ENCODE results near the gene DDRGK1. TPM values are rescaled to one million over a fixed set of nuclear protein-coding genes. Genes with fewer than 3 reads are reported as not detected.
A peak's percentile ranks its signal among the peaks of the same experiment; 100 is the strongest.

The DDRGK1 gene
- 10 to 100 TPM; 65.4 to 75.8 (median 68.9) TPM for total RNA-seq

DNA sequence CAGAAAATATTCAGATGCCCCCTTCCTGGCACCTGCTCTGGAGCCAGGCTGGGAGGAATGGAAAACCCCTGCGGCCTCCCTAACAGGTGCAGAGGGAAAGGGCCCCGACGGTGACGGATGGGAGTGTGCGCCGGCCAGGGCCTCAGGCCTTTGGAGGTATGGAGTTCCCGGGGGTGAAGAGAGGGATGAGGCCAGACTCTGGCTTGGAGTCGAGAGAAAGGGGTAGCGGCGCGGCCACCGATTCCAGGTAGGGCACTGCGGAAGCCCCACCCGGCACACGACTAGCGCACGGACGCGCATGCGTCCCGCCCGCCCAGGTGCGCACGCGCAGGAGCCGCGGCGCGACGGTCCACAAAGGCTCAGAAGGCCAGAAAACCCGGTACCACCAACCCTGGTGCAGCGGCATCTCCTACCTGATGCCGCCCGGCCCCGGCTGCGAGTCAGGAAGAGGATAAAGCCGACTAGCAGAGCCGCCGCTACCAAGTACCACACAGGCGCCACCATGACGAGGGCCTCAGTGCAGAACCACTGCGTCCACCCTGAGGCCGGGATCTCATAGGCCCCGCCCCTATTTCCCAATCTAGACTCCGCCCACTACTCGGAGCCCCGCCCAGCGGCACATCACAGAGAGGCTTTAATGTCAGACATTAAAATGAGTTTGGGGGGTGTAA, at the start of gene DDRGK1:
Gene DDRGK1, minus strand, starts transcription at position 559 of the 671 bp plus-strand sequence. Its CDS starts 55 bp downstream, at position 504.
- Mint-ChIP-seq H3K9me3 (no peaks in the 10 kb centered on the region), H3K27me3 (ENCODE audit: low read depth) (no peaks in the 10 kb centered on the region), H3K36me3 (ENCODE audit: insufficient read depth) (peaks cover 10% of the 10 kb centered on the region), H3K4me3 (peak within 1 kb of the TSS; percentile 93), H3K4me1 (ENCODE audit: low read depth) (peaks cover 15% of the 10 kb centered on the region)
- ATAC-seq: peak; percentile 87 to 90
- peak; percentile 91 for DNase-seq

DNA sequence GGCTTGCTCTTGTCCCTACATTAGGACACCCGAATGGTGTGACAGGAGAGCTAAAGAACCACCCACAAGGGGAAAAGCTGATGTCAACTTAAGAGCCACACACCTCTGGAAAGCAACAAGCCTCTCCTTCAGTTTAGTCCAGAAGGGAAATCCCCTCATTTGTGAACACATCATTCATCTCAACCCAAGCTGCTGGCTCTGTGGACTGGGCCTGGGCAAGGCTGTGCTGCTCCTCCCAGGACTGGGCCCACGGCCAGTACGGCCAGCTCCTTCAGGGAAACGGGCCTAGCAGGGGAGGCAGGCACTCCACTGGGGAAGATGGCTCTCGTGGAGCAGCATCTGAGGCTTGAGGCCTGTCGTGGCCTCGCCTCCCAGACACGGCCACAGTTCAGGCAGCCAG, 47.3 kb upstream of the DDRGK1 start:
- DNase-seq (no peak), ATAC-seq (peak in 1 of 2 donors; percentile 25)
- Mint-ChIP-seq H3K4me1 (ENCODE audit: low read depth) (peaks cover 2% of the 10 kb centered on the region), H3K27me3 (ENCODE audit: low read depth) (peaks cover 25% of the 10 kb centered on the region), H3K36me3 (ENCODE audit: insufficient read depth) (peaks cover 11% of the 10 kb centered on the region), H3K9me3 (no peaks in the 10 kb centered on the region), H3K4me3 (no peak overlapping the region)

DNA sequence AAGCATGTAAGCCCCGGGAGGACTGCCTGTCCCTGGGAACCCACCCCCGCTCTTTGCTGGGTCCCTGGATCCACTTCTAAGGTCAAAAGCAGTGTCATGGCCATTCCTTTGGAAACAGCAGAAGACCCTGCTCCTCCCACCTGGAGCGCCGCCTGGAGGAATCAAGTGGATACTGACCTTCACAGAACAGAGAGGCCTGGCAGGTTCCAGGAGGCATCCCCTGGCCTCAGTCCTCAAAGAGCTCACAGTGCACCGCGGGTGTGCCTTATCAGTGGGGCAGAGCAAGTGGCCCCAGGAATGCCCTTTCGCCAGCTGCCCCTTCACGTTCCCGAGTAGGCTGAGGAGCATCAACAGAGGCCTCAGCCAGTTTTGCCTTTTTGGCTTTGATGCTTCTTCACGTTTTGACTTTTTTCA, 45.6 kb upstream of the DDRGK1 start:
- no peak for DNase-seq

DNA sequence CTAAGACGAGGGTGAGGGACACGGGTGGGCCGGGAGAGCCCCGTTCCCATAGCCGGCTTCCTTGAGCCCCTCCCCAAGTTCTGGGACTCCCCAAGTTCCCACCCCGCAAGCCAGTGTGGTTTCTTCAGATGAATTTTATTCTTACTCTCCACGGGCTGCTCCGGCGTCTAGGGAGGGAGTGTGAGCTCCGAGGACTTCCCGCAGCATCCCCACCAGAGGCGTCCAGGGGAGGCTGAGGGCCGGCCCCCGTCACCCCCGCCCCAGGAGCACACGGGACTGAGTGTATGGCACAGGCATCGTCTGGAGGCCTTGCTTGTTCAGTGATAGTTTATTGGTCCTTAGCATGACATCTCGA, 44.5 kb upstream of the DDRGK1 start:
- Mint-ChIP-seq H3K27me3 (ENCODE audit: low read depth) (peaks cover 33% of the 10 kb centered on the region), H3K4me1 (ENCODE audit: low read depth) (peaks cover 2% of the 10 kb centered on the region), H3K4me3 (peak overlapping the region; percentile 38), H3K36me3 (ENCODE audit: insufficient read depth) (no peaks in the 10 kb centered on the region), H3K9me3 (no peaks in the 10 kb centered on the region)
- ATAC-seq: peak; percentile 27 to 29
- no peak for DNase-seq

More for the DNA sequence above, 45.6 kb upstream of the DDRGK1 start:
- Mint-ChIP-seq H3K27me3 (ENCODE audit: low read depth) (peaks cover 31% of the 10 kb centered on the region), H3K36me3 (ENCODE audit: insufficient read depth) (peaks cover 4% of the 10 kb centered on the region), H3K4me3 (no peak overlapping the region), H3K9me3 (no peaks in the 10 kb centered on the region), H3K4me1 (ENCODE audit: low read depth) (peaks cover 2% of the 10 kb centered on the region)
- no peak for ATAC-seq

DNA sequence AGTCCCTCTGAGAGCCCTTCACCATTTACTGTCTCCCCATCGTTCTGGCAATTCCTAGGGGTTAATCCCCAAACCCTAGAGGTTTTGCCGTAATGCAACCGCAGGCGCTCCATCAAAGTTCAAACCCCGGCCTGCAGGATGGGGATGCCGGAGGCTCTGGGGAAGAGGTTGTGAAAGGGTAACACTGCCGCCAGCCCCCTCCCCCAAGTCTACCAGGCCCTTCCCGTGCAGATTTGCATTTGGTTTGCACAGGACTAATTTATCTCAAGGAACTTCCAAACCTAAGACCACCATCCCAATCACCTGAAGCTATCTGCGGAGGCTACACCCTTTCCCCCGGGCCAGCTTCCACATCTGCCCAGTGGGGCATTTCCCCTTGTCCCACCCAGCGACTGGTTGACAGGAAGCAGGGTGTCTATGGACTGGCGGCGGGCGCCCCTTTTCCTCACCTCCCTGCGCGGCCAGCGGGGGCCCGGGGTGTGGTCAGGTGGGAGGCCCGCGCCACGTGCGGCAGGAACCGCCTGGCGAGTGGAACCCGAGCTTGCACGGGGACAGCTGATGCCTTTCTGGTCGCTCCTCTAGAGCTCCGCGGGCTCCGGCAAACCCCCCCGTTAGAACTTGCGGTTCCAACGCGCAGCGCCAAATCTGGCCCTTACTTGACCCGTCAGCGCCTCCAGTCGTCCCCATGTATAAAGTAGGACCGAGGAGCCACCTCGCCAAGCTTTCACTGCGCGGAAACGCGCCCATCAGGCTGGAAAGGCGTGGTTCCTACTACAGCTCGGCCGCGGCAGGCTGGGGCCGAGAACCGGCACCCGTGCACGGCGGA, 43.9 kb upstream of the DDRGK1 start:
- peak overlapping the region; percentile 38 for H3K4me3 Mint-ChIP-seq
- H3K27me3 Mint-ChIP-seq (ENCODE audit: low read depth): peaks cover 33% of the 10 kb centered on the region
- no peaks in the 10 kb centered on the region for H3K9me3 Mint-ChIP-seq

DNA sequence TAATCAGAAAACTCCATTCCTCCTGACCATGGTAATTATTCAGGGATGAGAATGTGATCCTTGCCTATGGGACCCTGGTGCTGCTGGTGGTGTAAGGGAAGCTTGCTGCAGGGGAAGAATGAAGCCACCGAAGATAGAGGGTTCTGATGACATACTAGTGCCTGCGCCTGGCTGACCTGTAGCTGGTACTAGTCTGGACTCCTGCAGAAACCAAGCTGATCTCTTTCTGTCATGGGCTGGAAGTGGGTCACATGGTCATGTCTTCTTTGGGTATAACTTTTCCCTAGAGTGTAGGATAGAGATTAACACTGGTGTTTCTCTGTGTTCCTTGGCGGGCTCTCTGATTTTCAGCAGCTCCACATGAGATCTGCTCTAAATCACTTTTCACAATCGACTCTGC, 43.2 kb upstream of the DDRGK1 start:
- DNase-seq (no peak), ATAC-seq (no peak)
- Mint-ChIP-seq H3K27me3 (ENCODE audit: low read depth) (peaks cover 33% of the 10 kb centered on the region), H3K4me3 (no peak overlapping the region), H3K9me3 (no peaks in the 10 kb centered on the region), H3K36me3 (ENCODE audit: insufficient read depth) (no peaks in the 10 kb centered on the region), H3K4me1 (ENCODE audit: low read depth) (peaks cover 2% of the 10 kb centered on the region)

More for the DNA sequence above, 43.9 kb upstream of the DDRGK1 start:
- peak; percentile 66 to 71 for ATAC-seq
- DNase-seq: no peak
- Mint-ChIP-seq H3K36me3 (ENCODE audit: insufficient read depth) (no peaks in the 10 kb centered on the region), H3K4me1 (ENCODE audit: low read depth) (peaks cover 2% of the 10 kb centered on the region)

- DNase-seq (no peak), ATAC-seq (no peak)
- Mint-ChIP-seq H3K9me3 (no peaks in the 10 kb centered on the region), H3K4me1 (ENCODE audit: low read depth) (peaks cover 2% of the 10 kb centered on the region), H3K27me3 (ENCODE audit: low read depth) (peaks cover 32% of the 10 kb centered on the region), H3K36me3 (ENCODE audit: insufficient read depth) (no peaks in the 10 kb centered on the region), H3K4me3 (no peak overlapping the region)
Observed at GRCh38 chr20:3246682-3247081, 42.2 kb upstream of the DDRGK1 start.

DNA sequence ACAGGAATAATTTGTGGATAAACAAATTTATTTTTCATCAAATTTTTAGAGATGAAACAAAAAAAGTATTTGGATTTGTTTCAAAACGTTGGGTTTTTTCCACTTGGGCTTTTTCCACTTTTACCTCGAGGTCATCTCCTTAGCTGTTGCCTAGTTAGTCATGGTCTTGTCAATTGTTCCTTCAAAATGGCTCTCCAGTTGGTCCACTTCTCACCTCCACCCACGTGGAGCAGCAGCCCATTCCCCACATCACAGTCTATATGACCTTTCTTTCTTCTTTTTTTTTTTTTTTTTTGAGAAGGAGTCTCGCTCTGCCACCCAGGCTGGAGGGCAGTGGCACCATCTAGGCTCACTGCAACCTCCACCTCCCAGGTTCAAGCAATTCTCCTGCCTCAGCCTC, 41.2 kb upstream of the DDRGK1 start:
- Mint-ChIP-seq H3K27me3 (ENCODE audit: low read depth) (peaks cover 38% of the 10 kb centered on the region), H3K4me1 (ENCODE audit: low read depth) (peaks cover 2% of the 10 kb centered on the region), H3K36me3 (ENCODE audit: insufficient read depth) (no peaks in the 10 kb centered on the region), H3K4me3 (no peak overlapping the region), H3K9me3 (no peaks in the 10 kb centered on the region)
- ATAC-seq (no peak), DNase-seq (no peak)

GRCh38 chr20:3245156-3245555, 40.7 kb upstream of the DDRGK1 start:
- DNase-seq (no peak), ATAC-seq (no peak)
- H3K27me3 Mint-ChIP-seq (ENCODE audit: low read depth): peaks cover 38% of the 10 kb centered on the region
- H3K9me3 Mint-ChIP-seq: no peaks in the 10 kb centered on the region
- peaks cover 2% of the 10 kb centered on the region for H3K4me1 Mint-ChIP-seq (ENCODE audit: low read depth)
- H3K4me3 Mint-ChIP-seq: no peak overlapping the region
- H3K36me3 Mint-ChIP-seq (ENCODE audit: insufficient read depth): no peaks in the 10 kb centered on the region

GRCh38 chr20:3244613-3245012, 40.1 kb upstream of the DDRGK1 start:
- no peak overlapping the region for H3K4me3 Mint-ChIP-seq
- ATAC-seq (no peak), DNase-seq (no peak)
- H3K36me3 Mint-ChIP-seq (ENCODE audit: insufficient read depth): no peaks in the 10 kb centered on the region
- H3K4me1 Mint-ChIP-seq (ENCODE audit: low read depth): peaks cover 7% of the 10 kb centered on the region
- peaks cover 38% of the 10 kb centered on the region for H3K27me3 Mint-ChIP-seq (ENCODE audit: low read depth)
- no peaks in the 10 kb centered on the region for H3K9me3 Mint-ChIP-seq

DNA sequence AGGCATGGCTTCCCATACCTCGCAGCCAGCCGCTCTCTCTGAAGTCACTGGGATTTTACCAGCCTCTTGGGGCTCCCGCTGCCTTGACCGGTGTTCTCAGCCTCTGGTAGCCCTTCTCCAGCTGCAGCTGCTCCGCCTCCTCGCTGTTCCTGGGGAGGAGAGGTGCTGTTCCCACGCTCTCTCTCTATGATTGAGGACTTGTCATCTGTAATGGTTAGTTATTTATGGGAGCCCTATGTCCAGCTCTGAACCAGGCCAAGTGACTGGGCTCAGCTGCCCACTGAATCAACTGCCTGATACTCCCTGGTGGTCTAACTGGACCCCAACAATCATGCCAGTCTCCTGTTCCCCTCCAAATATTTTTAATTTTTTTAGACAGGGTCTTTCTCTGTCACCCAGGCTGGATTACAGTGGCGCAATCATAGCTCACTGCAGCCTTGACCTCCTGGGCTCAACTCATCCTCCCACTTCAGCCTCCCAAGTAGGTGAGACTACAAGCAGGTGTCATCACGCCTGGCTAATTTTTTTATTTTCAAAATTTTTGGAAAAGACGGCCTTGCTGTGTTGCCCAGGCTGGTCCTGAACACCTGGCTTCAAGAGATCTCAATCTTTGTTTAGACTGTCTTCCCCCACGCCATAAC, 39.4 kb upstream of the DDRGK1 start:
- H3K27me3 Mint-ChIP-seq (ENCODE audit: low read depth): peaks cover 39% of the 10 kb centered on the region
- no peak for DNase-seq
- H3K36me3 Mint-ChIP-seq (ENCODE audit: insufficient read depth): no peaks in the 10 kb centered on the region
- H3K4me3 Mint-ChIP-seq: no peak overlapping the region
- no peak for ATAC-seq
- peaks cover 8% of the 10 kb centered on the region for H3K4me1 Mint-ChIP-seq (ENCODE audit: low read depth)
- H3K9me3 Mint-ChIP-seq: no peaks in the 10 kb centered on the region

- no peak for DNase-seq
- no peak overlapping the region for H3K4me3 Mint-ChIP-seq
- no peaks in the 10 kb centered on the region for H3K36me3 Mint-ChIP-seq (ENCODE audit: insufficient read depth)
- H3K27me3 Mint-ChIP-seq (ENCODE audit: low read depth): peaks cover 39% of the 10 kb centered on the region
- H3K4me1 Mint-ChIP-seq (ENCODE audit: low read depth): peaks cover 7% of the 10 kb centered on the region
- no peaks in the 10 kb centered on the region for H3K9me3 Mint-ChIP-seq
- no peak for ATAC-seq
Observed at GRCh38 chr20:3242172-3242692, 37.8 kb upstream of the DDRGK1 start.

GRCh38 chr20:3240776-3241363, 36.4 kb upstream of the DDRGK1 start:
- peaks cover 7% of the 10 kb centered on the region for H3K4me1 Mint-ChIP-seq (ENCODE audit: low read depth)
- ATAC-seq: no peak
- no peaks in the 10 kb centered on the region for H3K36me3 Mint-ChIP-seq (ENCODE audit: insufficient read depth)
- DNase-seq: no peak
- H3K9me3 Mint-ChIP-seq: no peaks in the 10 kb centered on the region
- H3K27me3 Mint-ChIP-seq (ENCODE audit: low read depth): peaks cover 47% of the 10 kb centered on the region
- no peak overlapping the region for H3K4me3 Mint-ChIP-seq
